ENCODE measurements around the gene QSOX2.

Gene QSOX2

DNA sequence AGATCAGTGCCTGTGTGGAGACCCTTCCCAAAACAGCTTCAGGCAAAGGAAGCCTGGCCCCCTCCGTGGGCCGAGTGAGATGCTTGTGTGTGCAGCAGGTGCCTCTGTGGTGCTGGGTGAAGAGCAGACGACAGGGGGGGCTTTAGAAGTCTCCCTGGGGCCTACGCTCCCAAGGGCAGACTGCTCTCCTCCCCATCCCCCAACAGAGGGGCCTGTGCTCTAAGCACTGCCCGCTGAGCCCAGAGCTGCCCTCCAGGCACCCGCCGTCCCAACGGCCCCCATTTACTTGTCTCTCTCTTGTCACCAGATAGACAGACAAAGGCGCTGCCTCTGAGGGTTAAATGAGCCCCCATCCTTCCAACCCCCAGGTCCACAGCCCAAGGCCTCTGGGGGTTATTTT, 38.0 kb downstream of the QSOX2 start:
- Histone ChIP-seq H3K4me1 (ENCODE audit: insufficient read depth, low read length, poor library complexity, severe bottlenecking) (no peaks in the 10 kb centered on the region), H3K4me2 (ENCODE audit: low read depth, low read length, poor library complexity, severe bottlenecking) (no peak overlapping the region), H3K36me3 (ENCODE audit: insufficient read depth, low read length) (peaks cover 49% of the 10 kb centered on the region; the same call in 1 of the 2 replicates), H3K4me3 (ENCODE audit: low read length, poor library complexity, severe bottlenecking) (no peak overlapping the region), H3K27me3 (ENCODE audit: insufficient read depth, low read length, poor library complexity, severe bottlenecking) (no peaks in the 10 kb centered on the region), H3K9me3 (ENCODE audit: insufficient read depth, low read depth, low read length) (no peaks in the 10 kb centered on the region), H2AFZ (ENCODE audit: low read length) (no peak overlapping the region), H3K9me2 (replicated peaks; ENCODE audit: low read depth, low read length) (no peaks in the 10 kb centered on the region), H4K20me1 (ENCODE audit: insufficient read depth, low read length, poor library complexity, severe bottlenecking) (no peaks in the 10 kb centered on the region), H3K79me2 (ENCODE audit: insufficient read depth, low read length) (no peaks in the 10 kb centered on the region), H3K9ac (ENCODE audit: low read depth, low read length, poor library complexity, severe bottlenecking) (no peak overlapping the region), H3F3A (ENCODE audit: low read depth) (no peaks in the 10 kb centered on the region)
- TF ChIP-seq, protein P1, sequence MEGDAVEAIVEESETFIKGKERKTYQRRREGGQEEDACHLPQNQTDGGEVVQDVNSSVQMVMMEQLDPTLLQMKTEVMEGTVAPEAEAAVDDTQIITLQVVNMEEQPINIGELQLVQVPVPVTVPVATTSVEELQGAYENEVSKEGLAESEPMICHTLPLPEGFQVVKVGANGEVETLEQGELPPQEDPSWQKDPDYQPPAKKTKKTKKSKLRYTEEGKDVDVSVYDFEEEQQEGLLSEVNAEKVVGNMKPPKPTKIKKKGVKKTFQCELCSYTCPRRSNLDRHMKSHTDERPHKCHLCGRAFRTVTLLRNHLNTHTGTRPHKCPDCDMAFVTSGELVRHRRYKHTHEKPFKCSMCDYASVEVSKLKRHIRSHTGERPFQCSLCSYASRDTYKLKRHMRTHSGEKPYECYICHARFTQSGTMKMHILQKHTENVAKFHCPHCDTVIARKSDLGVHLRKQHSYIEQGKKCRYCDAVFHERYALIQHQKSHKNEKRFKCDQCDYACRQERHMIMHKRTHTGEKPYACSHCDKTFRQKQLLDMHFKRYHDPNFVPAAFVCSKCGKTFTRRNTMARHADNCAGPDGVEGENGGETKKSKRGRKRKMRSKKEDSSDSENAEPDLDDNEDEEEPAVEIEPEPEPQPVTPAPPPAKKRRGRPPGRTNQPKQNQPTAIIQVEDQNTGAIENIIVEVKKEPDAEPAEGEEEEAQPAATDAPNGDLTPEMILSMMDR (conservative IDR thresholded peaks at IDR 0.05; ENCODE audit: low read length): no peak
- no peak for TF ChIP-seq EZH2phosphoT487 (IDR thresholded peaks at IDR 0.05; ENCODE audit: borderline replicate concordance)

DNA sequence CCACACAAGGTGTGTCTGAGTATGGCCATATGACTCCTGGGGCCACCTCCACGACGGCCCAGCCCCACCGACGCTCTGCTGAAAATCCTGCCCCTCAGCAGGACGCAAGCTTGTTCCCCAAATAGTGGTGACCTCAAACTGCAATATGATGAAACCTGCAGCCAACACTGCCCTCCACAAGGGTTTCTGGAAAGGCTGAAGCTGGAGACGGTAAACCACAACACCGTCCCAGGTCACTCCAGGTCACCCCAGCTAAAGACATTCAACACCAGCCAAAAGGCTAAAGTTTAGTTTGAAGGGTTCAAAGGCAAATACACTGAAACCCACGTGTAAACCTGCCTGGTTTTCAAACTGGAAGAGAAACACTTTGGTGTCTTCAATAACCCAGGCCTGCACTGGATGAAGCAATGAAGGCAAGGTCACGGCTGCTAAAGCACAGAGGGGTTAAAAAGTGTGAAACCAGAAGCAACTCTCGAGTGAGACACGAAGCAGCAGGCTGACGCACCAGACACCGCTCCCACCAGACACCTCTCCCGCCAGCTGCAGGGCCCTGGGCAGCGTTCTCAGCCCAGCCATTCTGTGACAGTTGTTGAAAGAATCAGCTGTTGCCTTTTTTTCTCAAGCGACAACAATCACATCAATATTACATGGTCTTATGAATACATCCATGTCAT, 38.9 kb downstream of the QSOX2 start:
- H3K27me3 ChIP-seq (ENCODE audit: insufficient read depth, low read length, poor library complexity, severe bottlenecking): no peaks in the 10 kb centered on the region
- H4K20me1 ChIP-seq (ENCODE audit: insufficient read depth, low read length, poor library complexity, severe bottlenecking): no peaks in the 10 kb centered on the region
- H3K36me3 ChIP-seq (ENCODE audit: insufficient read depth, low read length): peaks cover 43% of the 10 kb centered on the region; the same call in 1 of the 2 replicates
- H3F3A ChIP-seq (ENCODE audit: low read depth): no peaks in the 10 kb centered on the region
- H2AFZ ChIP-seq (ENCODE audit: low read length): no peak overlapping the region
- no peak overlapping the region for H3K9ac ChIP-seq (ENCODE audit: low read depth, low read length, poor library complexity, severe bottlenecking)
- no peak overlapping the region for H3K4me2 ChIP-seq (ENCODE audit: low read depth, low read length, poor library complexity, severe bottlenecking)
- no peaks in the 10 kb centered on the region for H3K4me1 ChIP-seq (ENCODE audit: insufficient read depth, low read length, poor library complexity, severe bottlenecking)
- no peak overlapping the region for H3K4me3 ChIP-seq (ENCODE audit: low read length, poor library complexity, severe bottlenecking)
- no peaks in the 10 kb centered on the region for H3K79me2 ChIP-seq (ENCODE audit: insufficient read depth, low read length)
- TF ChIP-seq, protein P1 (conservative IDR thresholded peaks at IDR 0.05; ENCODE audit: low read length): no peak
- no peak for TF ChIP-seq EZH2phosphoT487 (IDR thresholded peaks at IDR 0.05; ENCODE audit: borderline replicate concordance)
- no peaks in the 10 kb centered on the region for H3K9me2 ChIP-seq (replicated peaks; ENCODE audit: low read depth, low read length)
- no peaks in the 10 kb centered on the region for H3K9me3 ChIP-seq (ENCODE audit: insufficient read depth, low read depth, low read length)

DNA sequence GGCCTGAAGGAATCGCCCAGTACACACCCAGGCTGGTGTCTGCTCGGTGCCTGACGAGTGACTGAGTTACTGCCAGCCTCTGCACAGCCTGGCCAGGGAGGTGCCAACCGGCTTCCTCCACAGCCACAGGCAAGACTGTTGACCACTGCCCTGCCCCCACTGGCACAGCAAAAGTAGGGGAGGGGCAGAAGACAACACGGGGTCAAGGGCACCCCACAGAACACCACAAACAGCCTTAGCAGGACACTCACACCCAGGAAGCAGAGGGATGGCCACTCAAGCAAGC, 40.0 kb downstream of the QSOX2 start:
- Histone ChIP-seq H3K4me1 (ENCODE audit: insufficient read depth, low read length, poor library complexity, severe bottlenecking) (no peaks in the 10 kb centered on the region), H3K9ac (ENCODE audit: low read depth, low read length, poor library complexity, severe bottlenecking) (no peak overlapping the region), H3K4me2 (ENCODE audit: low read depth, low read length, poor library complexity, severe bottlenecking) (no peak overlapping the region), H3K79me2 (ENCODE audit: insufficient read depth, low read length) (no peaks in the 10 kb centered on the region), H3K27me3 (ENCODE audit: insufficient read depth, low read length, poor library complexity, severe bottlenecking) (no peaks in the 10 kb centered on the region), H3K4me3 (ENCODE audit: low read length, poor library complexity, severe bottlenecking) (no peak overlapping the region), H4K20me1 (ENCODE audit: insufficient read depth, low read length, poor library complexity, severe bottlenecking) (no peaks in the 10 kb centered on the region), H3K9me3 (ENCODE audit: insufficient read depth, low read depth, low read length) (no peaks in the 10 kb centered on the region), H3K9me2 (replicated peaks; ENCODE audit: low read depth, low read length) (no peaks in the 10 kb centered on the region), H3F3A (ENCODE audit: low read depth) (no peaks in the 10 kb centered on the region), H2AFZ (ENCODE audit: low read length) (no peak overlapping the region), H3K36me3 (ENCODE audit: insufficient read depth, low read length) (peaks cover 33% of the 10 kb centered on the region; the same call in 1 of the 2 replicates)
- no peak for TF ChIP-seq EZH2phosphoT487 (IDR thresholded peaks at IDR 0.05; ENCODE audit: borderline replicate concordance)
- TF ChIP-seq, protein P1 (conservative IDR thresholded peaks at IDR 0.05; ENCODE audit: low read length): no peak

All from Loucy (cell line).